ENCODE results near the gene ACY1.

Gene ACY1

DNA sequence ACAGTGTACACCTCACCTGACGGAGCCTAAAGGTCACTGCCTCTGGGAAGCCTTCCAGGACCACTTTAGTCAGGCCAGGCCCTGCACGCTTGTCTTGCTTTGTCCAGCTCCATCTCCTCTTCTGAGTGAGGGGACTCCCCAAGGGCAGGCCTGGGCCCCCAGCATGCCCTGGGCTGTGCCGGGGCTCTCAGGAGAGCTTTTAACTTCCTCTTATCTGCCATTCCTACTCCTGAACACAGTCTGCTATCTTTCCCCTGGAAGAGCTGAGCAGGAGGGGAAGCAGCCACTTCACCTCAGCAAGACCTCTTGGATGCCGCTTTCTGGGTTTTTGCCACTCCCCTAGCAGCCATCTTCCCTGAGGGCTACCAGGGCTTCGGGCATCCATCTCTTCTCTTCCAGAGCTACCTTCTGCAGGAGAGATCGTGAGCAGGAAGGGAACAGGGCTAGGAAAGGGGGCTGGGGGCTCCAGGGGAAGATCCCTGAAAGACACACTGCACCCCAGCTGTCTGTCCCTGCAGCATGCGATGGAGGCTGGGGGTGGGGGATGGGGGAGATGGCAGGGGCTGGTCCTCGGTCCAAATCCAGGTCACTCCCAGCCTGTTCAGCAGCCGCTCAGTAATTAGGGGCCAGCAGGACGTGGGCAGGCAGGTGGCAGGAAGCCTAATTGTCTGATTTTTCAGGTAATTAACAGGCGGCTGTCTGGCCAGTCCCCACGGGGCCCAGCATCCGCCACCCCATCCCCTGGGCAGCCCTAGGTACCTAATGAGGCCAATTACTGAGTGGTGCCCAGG, 32.3 kb downstream of the ACY1 start:
- no peak for TF ChIP-seq ZNF211 (tag by site-specific recombination; IDR thresholded peaks at IDR 0.05; ENCODE audit: low read depth)
- TF ChIP-seq ZNF404 (tag by site-specific recombination; IDR thresholded peaks at IDR 0.05), result no peak
- Histone ChIP-seq H3K4me3 (ENCODE audit: low read depth, low read length) (no peak overlapping the region), H3K9me3 (ENCODE audit: control insufficient read depth, insufficient read depth, low read depth, low read length) (no peaks in the 10 kb centered on the region), H3K27ac (ENCODE audit: extremely low read depth, low read depth, low read length) (no peak overlapping the region), H3K36me3 (ENCODE audit: control insufficient read depth in 2 of 2, insufficient read depth in 1 of 2, low read length in 2 of 2) (no peaks in the 10 kb centered on the region), H3K4me1 (ENCODE audit: control insufficient read depth, insufficient read depth, low read length) (no peaks in the 10 kb centered on the region)
- ChIA-PET POLR2A (interaction anchor here (0.6 kb wide), 1 partner anchor 1427 kb away, joined by 3 read pairs; no protein-coding TSS in a partner anchor), CTCF (interaction anchor here (0.6 to 1.5 kb wide), 4 partner anchors 28 to 108 kb away, joined by 3 to 5 read pairs (median 3); no protein-coding TSS in a partner anchor)

DNA sequence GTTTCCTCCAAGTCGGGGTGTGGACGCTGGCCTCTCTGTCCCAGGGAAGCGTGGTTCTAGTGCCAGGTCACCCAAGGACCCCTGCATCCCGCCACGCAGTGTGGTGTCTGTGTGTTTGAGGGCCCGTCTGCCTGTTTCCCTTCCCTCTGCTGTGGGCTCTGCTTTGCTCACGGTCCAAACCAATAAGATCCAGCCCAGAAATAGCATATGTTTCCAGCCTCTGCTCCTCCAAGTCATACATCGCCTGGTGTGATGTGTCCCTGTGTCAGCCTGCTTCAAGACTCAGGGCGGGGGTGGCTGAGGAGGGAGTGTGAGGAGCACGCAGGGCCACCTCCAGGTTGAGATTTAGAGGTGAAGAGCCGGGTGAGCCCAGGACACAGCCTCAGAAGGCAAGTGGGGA, 34.3 kb downstream of the ACY1 start:
- POLR2A ChIA-PET, result no interaction called here
- CTCF ChIA-PET, result interaction anchor here (0.6 kb wide), 1 partner anchor 25 kb away, joined by 3 read pairs; no protein-coding TSS in a partner anchor
- TF ChIP-seq SALL2 (tag by site-specific recombination; IDR thresholded peaks at IDR 0.05; ENCODE audit: borderline replicate concordance), result no peak
- TF ChIP-seq ZNF48 (tag by site-specific recombination; IDR thresholded peaks at IDR 0.05), result no peak
- TF ChIP-seq ZNF404 (tag by site-specific recombination; IDR thresholded peaks at IDR 0.05), result no peak
- TF ChIP-seq ZNF354C (tag by site-specific recombination; IDR thresholded peaks at IDR 0.05; ENCODE audit: borderline replicate concordance, low read depth), result no peak
- TF ChIP-seq ZNF140 (tag by site-specific recombination; IDR thresholded peaks at IDR 0.05), result no peak
- Histone ChIP-seq H3K4me3 (ENCODE audit: low read depth, low read length) (no peak overlapping the region), H3K4me1 (ENCODE audit: control insufficient read depth, insufficient read depth, low read length) (peaks cover under 1% of the 10 kb centered on the region), H3K27ac (ENCODE audit: extremely low read depth, low read depth, low read length) (no peak overlapping the region), H3K36me3 (ENCODE audit: control insufficient read depth in 2 of 2, insufficient read depth in 1 of 2, low read length in 2 of 2) (no peaks in the 10 kb centered on the region), H3K9me3 (ENCODE audit: control insufficient read depth, insufficient read depth, low read depth, low read length) (no peaks in the 10 kb centered on the region)

DNA sequence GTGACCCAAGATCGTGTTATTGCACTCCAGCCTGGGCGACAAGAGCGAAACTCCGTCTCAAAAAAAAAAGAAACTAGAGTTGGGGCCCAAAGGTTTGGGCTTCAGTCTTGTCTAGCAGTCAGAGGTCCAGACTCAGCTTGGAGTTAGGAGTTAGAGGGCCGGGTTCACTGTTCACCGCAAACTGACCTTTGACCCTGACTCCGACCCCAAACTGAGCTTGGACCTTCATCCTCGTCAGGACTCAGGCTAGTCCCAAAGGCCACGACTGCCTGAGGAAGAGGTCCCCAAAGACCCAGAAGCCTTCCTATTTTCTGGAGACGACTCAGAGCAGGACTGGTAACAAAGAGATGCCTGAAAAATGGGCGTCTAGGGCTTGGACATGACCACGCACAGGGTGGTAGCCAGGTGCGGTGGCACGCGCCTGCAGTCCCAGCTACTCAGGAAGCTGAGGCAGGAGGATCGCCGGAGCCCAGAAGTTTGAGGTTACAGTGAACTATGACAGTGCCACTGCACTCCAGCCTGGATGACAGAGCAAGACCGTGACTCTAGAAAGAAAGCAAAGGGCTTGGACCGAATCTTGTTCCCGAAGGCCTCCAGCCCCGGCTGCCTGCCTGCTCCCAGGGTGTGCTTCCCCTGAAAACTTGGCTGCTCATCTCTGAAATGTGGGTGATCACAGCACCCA, 35.1 kb downstream of the ACY1 start:
- no peaks in the 10 kb centered on the region for H3K9me3 ChIP-seq (ENCODE audit: control insufficient read depth, insufficient read depth, low read depth, low read length)
- H3K4me1 ChIP-seq (ENCODE audit: control insufficient read depth, insufficient read depth, low read length), result peaks cover 5% of the 10 kb centered on the region
- no peaks in the 10 kb centered on the region for H3K36me3 ChIP-seq (ENCODE audit: control insufficient read depth in 2 of 2, insufficient read depth in 1 of 2, low read length in 2 of 2)
- H3K4me3 ChIP-seq (ENCODE audit: low read depth, low read length), result no peak overlapping the region
- CTCF ChIA-PET, result interaction anchor here (0.6 kb wide), 1 partner anchor 44 kb away, joined by 3 read pairs; the partner anchor contains the start of gene ABHD14B
- no peak overlapping the region for H3K27ac ChIP-seq (ENCODE audit: extremely low read depth, low read depth, low read length)
- POLR2A ChIA-PET, result no interaction called here
- TF ChIP-seq MEIS1 (CRISPR knock-in tag; IDR thresholded peaks at IDR 0.05; ENCODE audit: borderline replicate concordance) (no peak), TSHZ1 (tag by site-specific recombination; IDR thresholded peaks at IDR 0.05; ENCODE audit: borderline replicate concordance) (no peak), ZNF26 (tag by site-specific recombination; IDR thresholded peaks at IDR 0.05) (no peak), ZNF112 (tag by site-specific recombination; IDR thresholded peaks at IDR 0.05) (no peak), ZFP37 (tag by site-specific recombination; IDR thresholded peaks at IDR 0.05) (no peak), ZNF549 (tag by site-specific recombination; IDR thresholded peaks at IDR 0.05) (no peak), GLIS2 (tag by site-specific recombination; IDR thresholded peaks at IDR 0.05) (no peak), ZSCAN30 (tag by site-specific recombination; IDR thresholded peaks at IDR 0.05) (no peak), ZNF133 (tag by site-specific recombination; IDR thresholded peaks at IDR 0.05) (no peak), ZNF184 (tag by site-specific recombination; IDR thresholded peaks at IDR 0.05) (no peak), TCF7L2 (IDR thresholded peaks at IDR 0.05; ENCODE audit: borderline replicate concordance, low read depth, low read length) (no peak), PRDM10 (tag by site-specific recombination; IDR thresholded peaks at IDR 0.05) (no peak), ZNF324 (tag by site-specific recombination; IDR thresholded peaks at IDR 0.05) (no peak)

Measured in HEK293 (cell line).